Activated gamma-delta T cell treated with anti-CD3 and anti-CD28 coated beads, Interleukin-2, amount 50 U/mL, for 16 hours (primary cell): ENCODE measurements around the gene ANKRD18B.
"Not testable (repeated sequence)": the region's sequence is repeated elsewhere in the genome, so short reads cannot be mapped to it uniquely, and the experiment has no call there.

Experiments
- DNase-seq: peaks from one replicate; pipeline ENCODE4 v3.0.0-alpha.2; 2020; ENCODE audit warnings: low read depth

Gene ANKRD18B

GRCh38 chr9:33523397-33524305, at the start of gene ANKRD18B:
TSS of gene ANKRD18B (plus strand) at chr9:33524251. CDS start at chr9:33524490, 239 bp downstream.
- not testable (repeated sequence) for DNase-seq

GRCh38 chr9:33475357-33475756, 48.7 kb upstream of the ANKRD18B start:
- no peak for DNase-seq

- DNase-seq: no peak
These were observed 47.5 kb upstream of the ANKRD18B start for GRCh38 chr9:33476503-33476902.

GRCh38 chr9:33480106-33480505, 43.9 kb upstream of the ANKRD18B start:
- no peak for DNase-seq

GRCh38 chr9:33480976-33481375, 43.1 kb upstream of the ANKRD18B start:
- DNase-seq: no peak

GRCh38 chr9:33485312-33485711, 38.7 kb upstream of the ANKRD18B start:
- not testable (repeated sequence) for DNase-seq

GRCh38 chr9:33489066-33489465, 35.0 kb upstream of the ANKRD18B start:
- DNase-seq: no peak

- DNase-seq: not testable (repeated sequence)
These were observed 30.2 kb upstream of the ANKRD18B start for GRCh38 chr9:33493819-33494218.

- DNase-seq: no peak
These were observed 25.7 kb upstream of the ANKRD18B start for GRCh38 chr9:33498387-33498786.

- DNase-seq: no peak
These were observed 17.3 kb upstream of the ANKRD18B start for GRCh38 chr9:33506626-33507370.

GRCh38 chr9:33510262-33511183, 13.5 kb upstream of the ANKRD18B start:
- DNase-seq: no peak

- not testable (repeated sequence) for DNase-seq
These were observed 12.9 kb upstream of the ANKRD18B start for GRCh38 chr9:33511184-33511517.

- DNase-seq: not testable (repeated sequence)
These were observed 11.5 kb upstream of the ANKRD18B start for GRCh38 chr9:33512535-33512934.

- not testable (repeated sequence) for DNase-seq
These were observed 8.6 kb upstream of the ANKRD18B start for GRCh38 chr9:33515342-33515995.

GRCh38 chr9:33516397-33516796, 7.7 kb upstream of the ANKRD18B start:
- DNase-seq: not testable (repeated sequence)

- no peak for DNase-seq
These were observed 6.7 kb upstream of the ANKRD18B start for GRCh38 chr9:33517373-33517772.

GRCh38 chr9:33517934-33518577, 6.0 kb upstream of the ANKRD18B start:
- not testable (repeated sequence) for DNase-seq

GRCh38 chr9:33521861-33522260, 2.2 kb upstream of the ANKRD18B start:
- DNase-seq: not testable (repeated sequence)

GRCh38 chr9:33524306-33524947, 376 bp downstream of the ANKRD18B start:
- DNase-seq: no peak

GRCh38 chr9:33528069-33528468, 4.0 kb downstream of the ANKRD18B start:
- not testable (repeated sequence) for DNase-seq
